K562 (cell line): ENCODE data around the gene G2E3. TPM values are rescaled to one million over a fixed set of nuclear protein-coding genes. Genes with fewer than 3 reads are reported as not detected.
A peak's percentile ranks its signal among the peaks of the same experiment; 100 is the strongest.

Experiments
- ATAC-seq: fragments of 200-7000 bp; cut with Tn5 transposase; 3 replicates; pipeline ENCODE4 v1.9.1; 2020; ENCODE audit warnings: moderate library complexity
- Bru-seq: library from RNA; stranded (reverse); fragments of 400-500 nt; gene quantifications from one replicate; lab custom pipeline; 2021; lab: Mats Ljungman, UMichigan
- BruChase-seq, 2 experiments: library from RNA; stranded (reverse); fragments of 400-500 nt; gene quantifications; one replicate each; lab custom pipeline; 2021; lab: Mats Ljungman, UMichigan
- BruUV-seq: library from RNA; stranded (reverse); fragments of 400-500 nt; replicated peaks from 2 replicates; lab custom pipeline; 2021; lab: Mats Ljungman, UMichigan
- CTCF ChIA-PET: fragments of 300-600 bp; formaldehyde crosslinking; extraction: SDS; loops from one replicate; lab custom pipeline; 2021; ENCODE audit warnings: low intra/inter-chr PET ratio; lab: Yijun Ruan, JAX
- POLR2A ChIA-PET: fragments of 300-600, 350-650 bp; sonication (Branson Sonifier 250); formaldehyde crosslinking; extraction: SDS; loops from one replicate; lab custom pipeline; 2021; ENCODE audit warnings: antibody characterized with exemption, inconsistent platforms; lab: Yijun Ruan, JAX
- DNase-seq, 4 experiments: peaks; one replicate each; pipeline versions ENCODE4 v3.0.0 to v3.0.0-alpha.2; 2011 to 2018; ENCODE audit warnings: low spot score in 3 of 4, mixed read lengths in 3 of 4; ENCODE audit errors: extremely low read depth in 1 of 4
- FAIRE-seq: peaks from 2 replicates; lab custom pipeline; 2011; peaks lifted over from hg19 to GRCh38; lab: Jason Lieb, UNC
- H2AFZ ChIP-seq: 2 replicates; pipeline ENCODE4 v1.6.0; 2011; ENCODE audit warnings: low read depth, low read length, control low read depth, inconsistent platforms
- H3K27ac ChIP-seq: fragments of 200-600 bp; 3 replicates; pipeline ENCODE4 v1.8.0; 2011; ENCODE audit warnings: low read depth, mild to moderate bottlenecking, control low read depth, inconsistent platforms, low read length, moderate library complexity, mixed read lengths; ENCODE audit errors: extremely low read depth
- H3K27me3 ChIP-seq, 2 experiments: fragments of 300-600 bp in 1 of 2; 2 replicates in 1 of 2; 3 replicates in 1 of 2; pipeline versions ENCODE4 v1.6.0 to v1.8.0; 2011; ENCODE audit warnings: inconsistent platforms in 2 of 2, low read length in 2 of 2, mild to moderate bottlenecking in 1 of 2, mixed read lengths in 1 of 2, moderate library complexity in 1 of 2; ENCODE audit not compliant: control insufficient read depth in 2 of 2, insufficient read depth in 2 of 2
- H3K36me3 ChIP-seq: fragments of 300-600 bp; 3 replicates; pipeline ENCODE4 v1.8.0; 2011; ENCODE audit warnings: mild to moderate bottlenecking, low read length, inconsistent platforms; ENCODE audit not compliant: control insufficient read depth, insufficient read depth
- H3K4me1 ChIP-seq, 2 experiments: fragments of 200-600 bp in 1 of 2; replicated peaks in 1 of 2; 2 replicates in 1 of 2; 3 replicates in 1 of 2; pipeline versions ENCODE4 v1.5.1 to v1.8.0; 2011; ENCODE audit warnings: inconsistent platforms in 2 of 2, low read length in 2 of 2, mild to moderate bottlenecking in 1 of 2, mixed read lengths in 1 of 2, moderate library complexity in 1 of 2; ENCODE audit not compliant: control insufficient read depth in 2 of 2, insufficient read depth in 2 of 2
- H3K4me2 ChIP-seq: 2 replicates; pipeline ENCODE4 v1.6.1; 2011; ENCODE audit warnings: low read length, control low read depth, inconsistent platforms, mixed read lengths; ENCODE audit not compliant: insufficient read depth
- H3K4me3 ChIP-seq: fragments of 200-600 bp; sonication (generic), shearing (Covaris generic); 2 replicates; pipeline ENCODE4 v1.5.1; 2016; ENCODE audit warnings: control low read depth, inconsistent platforms
- H3K79me2 ChIP-seq: fragments of 200-600 bp; 3 replicates; pipeline ENCODE4 v1.8.0; 2011; ENCODE audit warnings: low read length, inconsistent platforms; ENCODE audit not compliant: control insufficient read depth, insufficient read depth
- H3K9ac ChIP-seq, 2 experiments: 2 replicates each; pipeline versions ENCODE4 v1.6.0 to v1.6.1; 2011; ENCODE audit warnings: low read depth in 2 of 2, low read length in 2 of 2, control low read depth in 1 of 2, inconsistent platforms in 1 of 2, mild to moderate bottlenecking in 1 of 2, mixed read lengths in 1 of 2; ENCODE audit not compliant: insufficient read depth in 1 of 2
- H3K9me1 ChIP-seq: one replicate; pipeline ENCODE4 v1.6.0; 2011; ENCODE audit warnings: inconsistent platforms, mild to moderate bottlenecking, low read length, moderate library complexity; ENCODE audit not compliant: control insufficient read depth, insufficient read depth
- H3K9me3 ChIP-seq: replicated peaks from 2 replicates; pipeline ENCODE4 v1.5.1; 2011; ENCODE audit warnings: low read depth, low read length, inconsistent platforms; ENCODE audit not compliant: control insufficient read depth, insufficient read depth
- H4K20me1 ChIP-seq: replicated peaks from 2 replicates; pipeline ENCODE4 v1.6.1; 2011; ENCODE audit warnings: low read length, inconsistent platforms, mixed read lengths; ENCODE audit not compliant: control insufficient read depth, insufficient read depth
- NBN ChIP-seq: fragments of 450-650 bp; IDR thresholded peaks from 2 replicates; pipeline ENCODE4 v1.6.1; 2016; ENCODE audit warnings: low read depth, mild to moderate bottlenecking
- POLR2AphosphoS2 ChIP-seq: IDR thresholded peaks from 2 replicates; pipeline ENCODE4 v1.6.1; 2012; ENCODE audit warnings: low read length, improper control_type of control experiment
- POLR2AphosphoS5 ChIP-seq: IDR thresholded peaks from 2 replicates; pipeline ENCODE4 v1.6.1; 2011; ENCODE audit warnings: mild to moderate bottlenecking, low read depth, low read length, moderate library complexity; ENCODE audit not compliant: control insufficient read depth, insufficient read depth
- PTBP1 ChIP-seq: fragments of 200-400 bp; formaldehyde crosslinking; IDR thresholded peaks from 2 replicates; pipeline ENCODE4 v1.6.1; 2017; ENCODE audit warnings: low read depth, low read length
- RFX5 ChIP-seq: IDR thresholded peaks from 2 replicates; pipeline ENCODE4 v1.6.1; 2011; ENCODE audit warnings: low read depth, mild to moderate bottlenecking, improper control_type of control experiment, low read length
- WGBS: fragments of 100-300 bp; shearing (Covaris generic); methylation state at CpG from one replicate; pipeline ENCODE4 v1.1.6; 2016; ENCODE audit warnings: low coverage, mixed read lengths; ENCODE audit not compliant: insufficient coverage; ENCODE audit errors: missing lambda C conversion rate; 5-methylcytosine and 5-hydroxymethylcytosine counted together
- in situ Hi-C: fragments of 300-500 bp; cut with MboI; formaldehyde crosslinking; loops from 4 replicates; pipeline ENCODE4 v1.15.0; 2018; ENCODE audit warnings: inconsistent platforms, mixed read lengths
- intact Hi-C: fragments of 100-400 bp; cut with micrococcal nuclease; formaldehyde crosslinking; loops from 2 replicates; pipeline ENCODE4 v1.14.2; 2022
- long read RNA-seq, 3 experiments: library from polyadenylated mRNA in 2 of 3; library from RNA in 1 of 3; unstranded in 2 of 3; stranded (forward) in 1 of 3; transcript quantifications; one replicate each; pipeline ENCODE4 v2.0.0, GENCODE V29; 2019 to 2022
- polyA minus RNA-seq, 3 experiments: library from RNA; depleted of rRNA, polyadenylated mRNA; stranded (reverse); fragments of >200 nt; gene quantifications; 2 replicates each; pipeline ENCODE4 v1.2.3, GENCODE V29; 2011
- polyA plus RNA-seq, 8 experiments: library from polyadenylated mRNA; depleted of rRNA in 4 of 8; stranded (reverse) in 5 of 8; unstranded in 3 of 8; fragments of >200 nt; fragmentation: Nextera tagmentation in 2 of 8; fragmentation: Illumina TruSeq in 1 of 8; extraction: Ambion mirVana in 2 of 8; extraction: Trizol in 1 of 8; gene quantifications; 2 replicates each; pipeline versions ENCODE4 v1.2.1 to v1.2.3, GENCODE V29; 2011 to 2014; ENCODE audit warnings: inconsistent platforms in 1 of 8, missing spikeins in 1 of 8
- total RNA-seq, 7 experiments: library from RNA; depleted of rRNA in 6 of 7; stranded (reverse); fragments of >200 nt in 6 of 7; fragmentation: Illumina TruSeq in 2 of 7; extraction: Trizol in 2 of 7; gene quantifications; 2 replicates each; pipeline versions ENCODE4 v1.2.1 to v1.2.3, GENCODE V29; 2011 to 2021; ENCODE audit warnings: low replicate concordance in 1 of 7

The G2E3 gene, protein sequence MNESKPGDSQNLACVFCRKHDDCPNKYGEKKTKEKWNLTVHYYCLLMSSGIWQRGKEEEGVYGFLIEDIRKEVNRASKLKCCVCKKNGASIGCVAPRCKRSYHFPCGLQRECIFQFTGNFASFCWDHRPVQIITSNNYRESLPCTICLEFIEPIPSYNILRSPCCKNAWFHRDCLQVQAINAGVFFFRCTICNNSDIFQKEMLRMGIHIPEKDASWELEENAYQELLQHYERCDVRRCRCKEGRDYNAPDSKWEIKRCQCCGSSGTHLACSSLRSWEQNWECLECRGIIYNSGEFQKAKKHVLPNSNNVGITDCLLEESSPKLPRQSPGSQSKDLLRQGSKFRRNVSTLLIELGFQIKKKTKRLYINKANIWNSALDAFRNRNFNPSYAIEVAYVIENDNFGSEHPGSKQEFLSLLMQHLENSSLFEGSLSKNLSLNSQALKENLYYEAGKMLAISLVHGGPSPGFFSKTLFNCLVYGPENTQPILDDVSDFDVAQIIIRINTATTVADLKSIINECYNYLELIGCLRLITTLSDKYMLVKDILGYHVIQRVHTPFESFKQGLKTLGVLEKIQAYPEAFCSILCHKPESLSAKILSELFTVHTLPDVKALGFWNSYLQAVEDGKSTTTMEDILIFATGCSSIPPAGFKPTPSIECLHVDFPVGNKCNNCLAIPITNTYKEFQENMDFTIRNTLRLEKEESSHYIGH
- 17.0 and 66.9 TPM in 2 replicates for total RNA-seq (2011; cell fraction: chromatin; rRNA removed; ENCODE audit: low replicate concordance)
- total RNA-seq (2011; cell fraction: nucleolus; rRNA removed), result 10.3 and 14.1 TPM in 2 replicates
- 27.8 and 43.4 TPM in 2 replicates for total RNA-seq (2011; cell fraction: nucleoplasm; rRNA removed)
- total RNA-seq (2014; rRNA removed) (9.8 and 10.7 TPM in 2 replicates), total RNA-seq (2014; rRNA removed; fragmentation: Illumina TruSeq; extraction: Trizol) (35.4 and 41.0 TPM in 2 replicates), total RNA-seq (2015; rRNA removed; fragmentation: Illumina TruSeq; extraction: Trizol) (24.7 and 25.4 TPM in 2 replicates), total RNA-seq (2021) (24.2 and 25.8 TPM in 2 replicates), polyA plus RNA-seq (2011; rRNA removed) (25.3 and 31.3 TPM in 2 replicates), polyA plus RNA-seq (2014; fragmentation: Illumina TruSeq; extraction: Trizol) (18.1 and 20.4 TPM in 2 replicates), polyA plus RNA-seq (2014; fragmentation: Nextera tagmentation; extraction: Ambion mirVana) (10 to 100 TPM; 20.2 to 53.5 TPM), polyA plus RNA-seq (2014; rRNA removed) (13.6 and 14.7 TPM in 2 replicates), polyA minus RNA-seq (2011; rRNA and poly(A)+ RNA removed) (49.3 and 50.0 TPM in 2 replicates), Bru-seq, nascent RNA (percentile 87 among the genes with signal in this experiment), BruChase-seq, experiment 1, labeled RNA remaining after a 2-hour chase (percentile 92 among the genes with signal in this experiment), BruChase-seq, experiment 2, labeled RNA remaining after a 6-hour chase (percentile 92 among the genes with signal in this experiment)
- polyA plus RNA-seq (2011; cell fraction: cytosol; rRNA removed), result 3.2 and 7.3 TPM in 2 replicates
- polyA plus RNA-seq (2011; cell fraction: nucleus; rRNA removed), result 9.6 and 12.7 TPM in 2 replicates
- 12.9 and 13.2 TPM in 2 replicates for polyA plus RNA-seq (2012)
- polyA minus RNA-seq (2011; cell fraction: cytosol; rRNA and poly(A)+ RNA removed), result 17.1 and 23.4 TPM in 2 replicates
- 16.8 and 33.2 TPM in 2 replicates for polyA minus RNA-seq (2011; cell fraction: nucleus; rRNA and poly(A)+ RNA removed)
- long read RNA-seq, experiment 1, full-length matches to known transcripts, result 111 of 141 reads
- long read RNA-seq, experiment 1, partial matches to known transcripts, result 7 of 141 reads
- long read RNA-seq, experiment 1, other reads (novel, unspliced or antisense), result 23 of 141 reads
- long read RNA-seq, experiment 2, full-length matches to known transcripts, result 4 of 16 reads
- long read RNA-seq, experiment 2, partial matches to known transcripts, result 4 of 16 reads
- long read RNA-seq, experiment 2, other reads (novel, unspliced or antisense), result 8 of 16 reads
- long read RNA-seq, experiment 3, full-length matches to known transcripts, result 8 of 28 reads
- long read RNA-seq, experiment 3, partial matches to known transcripts, result 15 of 28 reads
- long read RNA-seq, experiment 3, other reads (novel, unspliced or antisense), result 5 of 28 reads

DNA sequence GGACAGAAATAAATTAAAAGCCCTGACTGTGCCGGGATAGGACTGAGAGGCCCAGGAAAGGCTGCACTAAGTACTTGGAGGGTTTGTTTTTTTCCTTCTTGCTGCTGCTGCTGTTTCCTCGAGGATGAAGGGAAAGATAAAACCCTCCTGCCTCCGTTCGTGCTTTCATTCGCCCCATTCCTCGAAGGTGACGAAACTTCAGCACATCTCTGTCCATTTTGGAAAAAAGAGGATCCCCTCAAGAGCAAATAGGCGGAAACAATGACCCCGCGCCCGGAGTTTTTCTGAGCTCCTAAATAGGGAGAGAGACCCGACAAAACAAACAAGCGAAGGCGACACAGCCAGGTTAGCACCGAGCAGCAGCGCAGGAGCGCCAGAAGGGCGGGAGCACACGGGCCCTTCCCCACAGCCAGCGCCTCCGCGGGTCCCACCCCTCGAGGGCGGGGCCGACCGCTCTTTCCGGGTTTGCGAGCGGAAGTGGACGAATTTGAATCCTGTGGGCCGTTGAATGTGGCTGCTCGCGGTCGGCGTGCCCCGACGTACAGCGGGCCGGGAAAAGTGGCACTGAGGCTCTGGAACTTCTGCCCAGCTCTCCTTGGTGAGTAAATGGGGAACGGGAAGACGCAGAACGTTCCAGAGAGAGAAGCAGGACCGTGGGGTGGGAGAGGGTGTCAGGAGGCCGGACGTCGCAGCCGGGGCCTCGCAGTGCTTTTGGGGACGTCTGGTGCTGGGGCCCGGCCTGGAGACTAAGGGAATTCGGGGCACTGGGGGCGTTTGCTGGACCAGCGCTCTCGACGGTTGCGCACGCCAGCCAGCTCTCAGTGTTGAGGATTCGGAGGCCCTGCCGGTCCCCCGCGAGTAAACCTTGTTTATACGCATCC is at the start of gene G2E3:
Gene G2E3 (plus strand): TSS at position 484 of the 881 bp plus-strand sequence. CDS start 21,922 bp downstream, outside the sequence.
- Histone ChIP-seq H3K4me1 (peaks cover 0 to 9% of the 10 kb centered on the region in 2 experiments; a peak in 2 of 5 replicates), H3K9me3 (no peaks in the 10 kb centered on the region; the same call in 1 of the 2 replicates), H3K79me2 (peaks cover 48% of the 10 kb centered on the region), H3K4me2 (peak within 1 kb of the TSS; percentile 87), H4K20me1 (peaks cover 4% of the 10 kb centered on the region; the same call in 1 of the 2 replicates), H2AFZ (peak within 1 kb of the TSS; percentile 94), H3K27ac (peak within 1 kb of the TSS; percentile 92), H3K36me3 (0 out of 3 replicates have a peak, but pooled peaks cover 3% of the 10 kb centered on the region), H3K4me3 (peak within 1 kb of the TSS; percentile 83), H3K9me1 (no peaks in the 10 kb centered on the region), H3K9ac (peak within 1 kb of the TSS; percentile 88 to 92), H3K27me3 (no peaks in the 10 kb centered on the region)
- under 1% methylated on average over 40 of the region's 62 CpGs for WGBS
- FAIRE-seq (peak; percentile 91), ATAC-seq (peak; percentile 95), DNase-seq (peak; percentile 76 to 91 (median 81))
- intact Hi-C loops, result no loop called here
- ChIA-PET POLR2A (interaction anchor here (1.0 to 1.1 kb wide), 2 partner anchors 11 to 370 kb away, joined by 3 read pairs; no protein-coding TSS in a partner anchor), CTCF (interaction anchor here (0.7 kb wide), 1 partner anchor 38 kb away, joined by 3 read pairs; no protein-coding TSS in a partner anchor)
- BruUV-seq, result TSS peak; percentile 66
- in situ Hi-C loops, result no loop called here
- TF ChIP-seq POLR2AphosphoS5, result peak; percentile 83
- TF ChIP-seq RFX5, result no peak
- TF ChIP-seq NBN, result peak; percentile 84
- TF ChIP-seq POLR2AphosphoS2, result no peak
- no peak for TF ChIP-seq PTBP1
